ENCODE results near the gene RAB44. TPM values are rescaled to one million over a fixed set of nuclear protein-coding genes. Genes with fewer than 3 reads are reported as not detected.
A peak's percentile ranks its signal among the peaks of the same experiment; 100 is the strongest.

Gene RAB44
- total RNA-seq, 5 donors from 2014 or later (not counting 1 experiment from before 2014, with no cell fraction given): 0.06 to 0.35 (median 0.09) TPM; not detected in 1

GRCh38 chr6:36758516-36759147 lies 61.0 kb downstream of the RAB44 start:
- WGBS (ENCODE audit: insufficient coverage): 80% methylated on average over 9 of the region's 15 CpGs

GRCh38 chr6:36759148-36759759 lies 61.6 kb downstream of the RAB44 start:
- no peak overlapping the region for H3K27ac Mint-ChIP-seq
- Histone ChIP-seq H3K4me1 (ENCODE audit: control insufficient read depth in 1 of 2, extremely low read depth in 1 of 2, insufficient read depth in 2 of 2, low read length in 2 of 2) (peaks cover 7 to 47% of the 10 kb centered on the region in 2 experiments), H3K27me3 (replicated peaks in 1 of 2; ENCODE audit: control insufficient read depth in 2 of 2, extremely low read depth in 1 of 2, insufficient read depth in 2 of 2, low read length in 1 of 2) (peaks cover 0 to 3% of the 10 kb centered on the region in 2 experiments), H3K9me3 (no peaks in the 10 kb centered on the region), H3K36me3 (ENCODE audit: control insufficient read depth in 2 of 2, extremely low read depth in 1 of 2, insufficient read depth in 1 of 2, low read length in 1 of 2) (no peaks in the 10 kb centered on the region), H3K27ac (ENCODE audit: low read length) (no peak overlapping the region), H3K4me3 (ENCODE audit: control insufficient read depth in 1 of 2, extremely low read depth in 1 of 2, low read length in 1 of 2) (no peak overlapping the region)
- 22% methylated on average over 4 of the region's 8 CpGs for WGBS (ENCODE audit: insufficient coverage)
- H3K27me3 Mint-ChIP-seq: no peaks in the 10 kb centered on the region
- no peaks in the 10 kb centered on the region for H3K9me3 Mint-ChIP-seq
- ATAC-seq (replicated peaks in 1 of 4) (peak; percentile 38 to 61 (median 58)), DNase-seq (peak; percentile 37 to 86 (median 69))
- peaks cover 28 to 48% (median 42%) of the 10 kb centered on the region in 3 donors for H3K4me1 Mint-ChIP-seq
- no peaks in the 10 kb centered on the region for H3K36me3 Mint-ChIP-seq
- ChIA-PET CTCF (interaction anchor here (0.5 to 3.7 kb wide), 18 partner anchors 10 to 1867 kb away, joined by 3 to 20 read pairs (median 4); no protein-coding TSS in a partner anchor), POLR2A (interaction anchor here (0.6 to 1.0 kb wide), 2 partner anchors 162 to 402 kb away, joined by 3 to 4 read pairs; no protein-coding TSS in a partner anchor)
- H3K4me3 Mint-ChIP-seq: no peak overlapping the region

More at GRCh38 chr6:36758516-36759147, 61.0 kb downstream of the RAB44 start:
- H3K27me3 Mint-ChIP-seq: no peaks in the 10 kb centered on the region
- H3K9me3 ChIP-seq: no peaks in the 10 kb centered on the region
- peaks cover 7 to 54% of the 10 kb centered on the region in 2 experiments for H3K4me1 ChIP-seq (ENCODE audit: control insufficient read depth in 1 of 2, extremely low read depth in 1 of 2, insufficient read depth in 2 of 2, low read length in 2 of 2)
- H3K4me1 Mint-ChIP-seq: peaks cover 28 to 53% (median 42%) of the 10 kb centered on the region in 3 donors
- H3K27ac Mint-ChIP-seq: peak overlapping the region; percentile 50 to 66
- ATAC-seq (replicated peaks in 1 of 4) (no peak), DNase-seq (peak in 1 of 35 experiments; percentile 12)
- no peak overlapping the region for H3K4me3 ChIP-seq (ENCODE audit: control insufficient read depth in 1 of 2, extremely low read depth in 1 of 2, low read length in 1 of 2)
- no peaks in the 10 kb centered on the region for H3K9me3 Mint-ChIP-seq
- ChIA-PET CTCF (interaction anchor here (0.5 to 3.7 kb wide), 16 partner anchors 11 to 782 kb away, joined by 3 to 20 read pairs (median 3); no protein-coding TSS in a partner anchor), POLR2A (interaction anchor here (0.6 to 1.0 kb wide), 2 partner anchors 75 to 161 kb away, joined by 3 to 4 read pairs; no protein-coding TSS in a partner anchor)
- H3K27ac ChIP-seq (ENCODE audit: low read length): no peak overlapping the region
- no peaks in the 10 kb centered on the region for H3K36me3 ChIP-seq (ENCODE audit: control insufficient read depth in 2 of 2, extremely low read depth in 1 of 2, insufficient read depth in 1 of 2, low read length in 1 of 2)
- no peak overlapping the region for H3K4me3 Mint-ChIP-seq
- H3K36me3 Mint-ChIP-seq: no peaks in the 10 kb centered on the region
- H3K27me3 ChIP-seq (replicated peaks in 1 of 2; ENCODE audit: control insufficient read depth in 2 of 2, extremely low read depth in 1 of 2, insufficient read depth in 2 of 2, low read length in 1 of 2): peaks cover 0 to 3% of the 10 kb centered on the region in 2 experiments

GRCh38 chr6:36760685-36761435 lies 63.2 kb downstream of the RAB44 start:
- ChIA-PET POLR2A (interaction anchor here (0.6 kb wide), 2 partner anchors 18 to 207 kb away, joined by 3 to 6 read pairs; no protein-coding TSS in a partner anchor), CTCF (interaction anchor here (0.6 to 3.7 kb wide), 13 partner anchors 8 to 423 kb away, joined by 3 to 13 read pairs (median 3); no protein-coding TSS in a partner anchor)
- Histone ChIP-seq H3K9me3 (no peaks in the 10 kb centered on the region), H3K36me3 (ENCODE audit: control insufficient read depth in 2 of 2, extremely low read depth in 1 of 2, insufficient read depth in 1 of 2, low read length in 1 of 2) (no peaks in the 10 kb centered on the region), H3K4me1 (ENCODE audit: control insufficient read depth in 1 of 2, extremely low read depth in 1 of 2, insufficient read depth in 2 of 2, low read length in 2 of 2) (peaks cover 0 to 34% of the 10 kb centered on the region in 2 experiments), H3K4me3 (ENCODE audit: control insufficient read depth in 1 of 2, extremely low read depth in 1 of 2, low read length in 1 of 2) (no peak overlapping the region), H3K27me3 (replicated peaks in 1 of 2; ENCODE audit: control insufficient read depth in 2 of 2, extremely low read depth in 1 of 2, insufficient read depth in 2 of 2, low read length in 1 of 2) (peaks cover 0 to 3% of the 10 kb centered on the region in 2 experiments), H3K27ac (ENCODE audit: low read length) (no peak overlapping the region)
- no peaks in the 10 kb centered on the region for H3K36me3 Mint-ChIP-seq
- H3K4me3 Mint-ChIP-seq: no peak overlapping the region
- 96% methylated on average over 8 of the region's 11 CpGs for WGBS (ENCODE audit: insufficient coverage)
- H3K27me3 Mint-ChIP-seq: no peaks in the 10 kb centered on the region
- peaks cover 20 to 34% (median 27%) of the 10 kb centered on the region in 3 donors for H3K4me1 Mint-ChIP-seq
- ATAC-seq (replicated peaks in 1 of 4): no peak
- no peak overlapping the region for H3K27ac Mint-ChIP-seq
- H3K9me3 Mint-ChIP-seq: no peaks in the 10 kb centered on the region
- no peak for DNase-seq

GRCh38 chr6:36762123-36762522 lies 64.5 kb downstream of the RAB44 start:
- WGBS (ENCODE audit: insufficient coverage): 98% methylated on average over 8 of the region's 11 CpGs
- Histone ChIP-seq H3K27me3 (replicated peaks in 1 of 2; ENCODE audit: control insufficient read depth in 2 of 2, extremely low read depth in 1 of 2, insufficient read depth in 2 of 2, low read length in 1 of 2) (peaks cover 0 to 3% of the 10 kb centered on the region in 2 experiments), H3K4me1 (ENCODE audit: control insufficient read depth in 1 of 2, extremely low read depth in 1 of 2, insufficient read depth in 2 of 2, low read length in 2 of 2) (peaks cover 0 to 30% of the 10 kb centered on the region in 2 experiments), H3K36me3 (ENCODE audit: control insufficient read depth in 2 of 2, extremely low read depth in 1 of 2, insufficient read depth in 1 of 2, low read length in 1 of 2) (no peaks in the 10 kb centered on the region), H3K4me3 (ENCODE audit: control insufficient read depth in 1 of 2, extremely low read depth in 1 of 2, low read length in 1 of 2) (no peak overlapping the region), H3K27ac (ENCODE audit: low read length) (no peak overlapping the region), H3K9me3 (no peaks in the 10 kb centered on the region)
- ChIA-PET POLR2A (interaction anchor here in 1 of 2 donors (0.6 to 0.7 kb wide), 2 partner anchors 37 to 318 kb away, joined by 3 to 8 read pairs; no protein-coding TSS in a partner anchor), CTCF (interaction anchor here (0.6 to 1.0 kb wide), 6 partner anchors 15 to 400 kb away, joined by 3 to 8 read pairs (median 4); no protein-coding TSS in a partner anchor)
- Mint-ChIP-seq H3K9me3 (no peaks in the 10 kb centered on the region), H3K36me3 (no peaks in the 10 kb centered on the region), H3K4me1 (peaks cover 14 to 29% (median 18%) of the 10 kb centered on the region in 3 donors), H3K27me3 (no peaks in the 10 kb centered on the region), H3K27ac (no peak overlapping the region), H3K4me3 (no peak overlapping the region)
- no peak for ATAC-seq (replicated peaks in 1 of 4)
- no peak for DNase-seq

- H3K36me3 Mint-ChIP-seq: no peaks in the 10 kb centered on the region
- POLR2A ChIA-PET: interaction anchor here in 1 of 2 donors (0.6 kb wide), 1 partner anchor 78 kb away, joined by 3 read pairs; no protein-coding TSS in a partner anchor
These were observed 67.6 kb downstream of the RAB44 start for GRCh38 chr6:36765190-36765589.

More at GRCh38 chr6:36765190-36765589, 67.6 kb downstream of the RAB44 start:
- no peak for ATAC-seq (replicated peaks in 1 of 4)
- Histone ChIP-seq H3K9me3 (no peaks in the 10 kb centered on the region), H3K36me3 (ENCODE audit: control insufficient read depth in 2 of 2, extremely low read depth in 1 of 2, insufficient read depth in 1 of 2, low read length in 1 of 2) (no peaks in the 10 kb centered on the region), H3K27me3 (replicated peaks in 1 of 2; ENCODE audit: control insufficient read depth in 2 of 2, extremely low read depth in 1 of 2, insufficient read depth in 2 of 2, low read length in 1 of 2) (peaks cover 0 to 3% of the 10 kb centered on the region in 2 experiments), H3K4me1 (ENCODE audit: control insufficient read depth in 1 of 2, extremely low read depth in 1 of 2, insufficient read depth in 2 of 2, low read length in 2 of 2) (peaks cover 15 to 42% of the 10 kb centered on the region in 2 experiments), H3K27ac (ENCODE audit: low read length) (no peak overlapping the region), H3K4me3 (ENCODE audit: control insufficient read depth in 1 of 2, extremely low read depth in 1 of 2, low read length in 1 of 2) (no peak overlapping the region)
- DNase-seq: no peak
- H3K4me3 Mint-ChIP-seq: no peak overlapping the region
- H3K27me3 Mint-ChIP-seq: no peaks in the 10 kb centered on the region
- CTCF ChIA-PET: interaction anchor here (0.8 to 4.3 kb wide), 7 partner anchors 17 to 445 kb away, joined by 3 to 24 read pairs (median 6); partner anchors contain the start of gene PPIL1 (in 1 of the 2)
- WGBS (ENCODE audit: insufficient coverage): no CpG with 5 or more reads among the region's 10 CpGs
- peaks cover 26 to 36% (median 31%) of the 10 kb centered on the region in 3 donors for H3K4me1 Mint-ChIP-seq
- H3K9me3 Mint-ChIP-seq: no peaks in the 10 kb centered on the region
- H3K27ac Mint-ChIP-seq: no peak overlapping the region
